ACC112 (cell line): ENCODE results near the gene ADAMTSL3.
"Not testable (repeated sequence)": the region's sequence is repeated elsewhere in the genome, so short reads cannot be mapped to it uniquely, and the experiment has no call there.

ENCODE experiments used
- H2AFZ ChIP-seq: fragments of 200-600 bp; sonication (generic); one replicate; pipeline ENCODE4 v1.6.0; 2017; ENCODE audit warnings: antibody characterized with exemption, low read length; ENCODE audit not compliant: unreplicated experiment
- H3K27ac ChIP-seq: fragments of 200-600 bp; sonication (generic); 2 replicates; pipeline ENCODE4 v1.5.1; 2014; ENCODE audit warnings: low read depth, mild to moderate bottlenecking, antibody characterized with exemption, low read length, moderate library complexity
- H3K27me3 ChIP-seq: fragments of 200-600 bp; sonication (generic); 2 replicates; pipeline ENCODE4 v1.6.1; 2014; ENCODE audit warnings: mild to moderate bottlenecking, antibody characterized with exemption, low read length, moderate library complexity, mixed read lengths; ENCODE audit not compliant: insufficient read depth
- H3K36me3 ChIP-seq: fragments of 200-600 bp; sonication (generic); 2 replicates; pipeline ENCODE4 v1.6.1; 2016; ENCODE audit warnings: mild to moderate bottlenecking, antibody characterized with exemption, low read length, moderate library complexity, mixed read lengths; ENCODE audit not compliant: insufficient read depth
- H3K4me1 ChIP-seq: fragments of 200-600 bp; sonication (generic); one replicate; pipeline ENCODE4 v1.6.1; 2016; ENCODE audit warnings: low read length, mixed read lengths; ENCODE audit not compliant: insufficient read depth, unreplicated experiment, control insufficient read depth
- H3K4me3 ChIP-seq: fragments of 200-600 bp; sonication (generic); 2 replicates; pipeline ENCODE4 v1.5.1; 2014; ENCODE audit warnings: mild to moderate bottlenecking, low read depth, low read length
- H3K79me2 ChIP-seq: fragments of 200-600 bp; sonication (generic); one replicate; pipeline ENCODE4 v1.6.0; 2016; ENCODE audit warnings: low read length; ENCODE audit not compliant: control insufficient read depth, unreplicated experiment, insufficient read depth

Gene ADAMTSL3

GRCh38 chr15:83702314-83702713, 48.4 kb downstream of the ADAMTSL3 start:
- H2AFZ ChIP-seq = not testable (repeated sequence)

DNA sequence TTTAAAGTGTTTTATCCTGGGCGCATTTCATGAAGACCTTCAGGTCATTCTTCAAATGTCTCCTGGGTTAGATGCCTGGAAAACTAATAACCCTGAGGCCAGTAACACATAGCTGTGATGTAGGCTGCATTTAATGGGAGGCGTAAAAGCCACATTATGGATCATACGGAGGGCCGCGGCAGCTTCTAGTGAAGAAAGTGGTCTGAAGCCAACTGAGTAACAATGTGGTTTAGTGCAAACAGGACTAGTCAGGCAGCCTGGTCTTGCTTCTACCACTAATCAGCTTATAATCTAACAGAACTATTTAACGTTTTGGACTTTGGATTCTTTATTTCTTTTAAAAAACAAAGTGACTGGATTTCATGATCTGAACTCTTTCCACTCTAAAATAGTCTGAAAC, 54.4 kb downstream of the ADAMTSL3 start:
- Histone ChIP-seq H3K4me1 (no peaks in the 10 kb centered on the region), H3K27me3 (no peaks in the 10 kb centered on the region), H2AFZ (no peak overlapping the region), H3K79me2 (no peaks in the 10 kb centered on the region), H3K4me3 (no peak overlapping the region), H3K36me3 (no peaks in the 10 kb centered on the region), H3K27ac (no peak overlapping the region)

More at GRCh38 chr15:83702314-83702713, 48.4 kb downstream of the ADAMTSL3 start:
- not testable (repeated sequence) for H3K27ac ChIP-seq, H3K36me3 ChIP-seq, H3K79me2 ChIP-seq, H3K27me3 ChIP-seq, H3K4me3 ChIP-seq
- peaks cover 12% of the 10 kb centered on the region for H3K4me1 ChIP-seq

DNA sequence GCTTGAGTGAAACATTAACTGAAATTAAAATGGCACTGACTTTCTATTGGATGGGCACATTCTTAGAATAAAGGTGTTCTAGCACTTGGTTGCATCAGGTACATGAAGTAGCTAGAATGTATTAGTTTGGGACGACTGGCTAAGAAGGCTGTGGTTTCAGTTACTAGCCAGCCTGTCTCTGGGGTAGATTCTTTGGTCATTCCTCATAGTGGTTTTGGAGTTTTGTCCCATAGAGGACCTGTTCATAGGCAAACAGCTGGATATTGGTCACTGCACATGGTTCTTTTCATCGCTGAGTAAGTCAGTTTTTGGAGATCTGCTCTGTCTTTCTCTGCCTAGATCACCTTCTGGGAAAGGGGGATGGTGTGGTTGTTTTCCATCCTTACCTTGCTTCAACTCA, 55.3 kb downstream of the ADAMTSL3 start:
- H3K27me3 ChIP-seq = no peaks in the 10 kb centered on the region
- H3K27ac ChIP-seq = no peak overlapping the region
- no peak overlapping the region for H3K4me3 ChIP-seq
- no peaks in the 10 kb centered on the region for H3K4me1 ChIP-seq
- no peak overlapping the region for H2AFZ ChIP-seq
- H3K79me2 ChIP-seq = no peaks in the 10 kb centered on the region
- no peaks in the 10 kb centered on the region for H3K36me3 ChIP-seq

DNA sequence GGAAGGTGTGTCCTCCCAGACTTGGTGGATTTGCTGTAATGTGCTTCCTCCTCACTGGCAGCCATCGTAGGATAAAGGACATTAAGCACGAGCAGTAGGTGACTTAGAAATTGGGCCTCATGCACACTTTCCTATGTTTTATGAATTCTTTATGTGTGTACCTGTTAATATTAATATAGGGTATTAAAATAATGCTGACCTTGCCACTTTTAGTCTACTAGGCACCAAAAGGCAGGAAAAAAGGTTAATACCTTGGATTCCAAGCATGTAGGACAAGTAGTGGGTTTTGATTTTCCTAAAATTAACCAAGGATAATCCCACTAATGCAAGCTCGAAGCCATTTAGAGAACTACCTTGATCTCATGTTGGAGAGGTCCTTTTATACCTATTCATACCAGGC, 55.9 kb downstream of the ADAMTSL3 start:
- no peak overlapping the region for H3K27ac ChIP-seq
- no peaks in the 10 kb centered on the region for H3K4me1 ChIP-seq
- no peaks in the 10 kb centered on the region for H3K79me2 ChIP-seq
- no peaks in the 10 kb centered on the region for H3K36me3 ChIP-seq
- no peak overlapping the region for H3K4me3 ChIP-seq
- no peaks in the 10 kb centered on the region for H3K27me3 ChIP-seq
- H2AFZ ChIP-seq = no peak overlapping the region

DNA sequence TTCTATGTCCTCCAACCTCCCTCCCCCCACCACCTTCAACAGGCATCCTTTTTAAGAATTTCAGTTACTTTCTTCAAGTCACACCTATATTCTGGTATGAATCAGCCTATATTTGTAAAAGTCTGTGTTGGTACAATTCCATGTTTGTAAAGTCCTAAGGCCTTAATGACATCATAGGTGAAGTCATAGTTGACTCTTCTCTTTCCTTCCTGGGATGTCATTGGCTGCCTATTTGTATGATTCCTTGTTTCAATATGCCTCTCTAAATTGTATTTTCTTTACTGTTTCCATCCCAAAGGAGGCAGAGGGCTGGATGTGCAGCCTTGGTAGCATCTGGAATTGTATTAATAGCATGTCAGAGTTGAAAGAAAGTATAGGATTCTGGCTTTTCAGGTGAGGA, 56.5 kb downstream of the ADAMTSL3 start:
- no peaks in the 10 kb centered on the region for H3K36me3 ChIP-seq
- no peaks in the 10 kb centered on the region for H3K79me2 ChIP-seq
- no peak overlapping the region for H2AFZ ChIP-seq
- no peaks in the 10 kb centered on the region for H3K27me3 ChIP-seq
- H3K4me3 ChIP-seq = no peak overlapping the region
- H3K27ac ChIP-seq = no peak overlapping the region
- peaks cover 6% of the 10 kb centered on the region for H3K4me1 ChIP-seq

DNA sequence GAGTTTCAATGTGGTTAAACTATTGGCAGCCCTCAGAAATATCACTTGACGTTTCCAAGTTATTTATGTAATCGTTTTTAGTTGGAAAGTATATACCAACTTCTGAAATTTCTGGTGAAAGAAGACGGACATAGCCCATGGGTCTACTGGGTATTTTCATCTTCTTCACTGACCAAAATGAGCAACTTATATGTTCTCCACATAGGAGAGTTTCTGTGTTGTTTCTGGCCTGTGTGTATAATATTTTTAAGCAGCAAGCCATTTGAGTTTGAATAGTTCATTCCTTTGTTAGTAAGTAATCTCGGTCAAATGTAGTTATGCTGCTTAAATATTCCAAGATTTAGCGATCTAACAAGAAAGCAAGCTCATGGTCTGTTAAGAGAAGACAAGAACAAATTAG, 57.3 kb downstream of the ADAMTSL3 start:
- no peaks in the 10 kb centered on the region for H3K79me2 ChIP-seq
- no peak overlapping the region for H3K27ac ChIP-seq
- H3K4me1 ChIP-seq = peaks cover 8% of the 10 kb centered on the region
- H3K27me3 ChIP-seq = no peaks in the 10 kb centered on the region
- H3K36me3 ChIP-seq = no peaks in the 10 kb centered on the region
- no peak overlapping the region for H3K4me3 ChIP-seq
- H2AFZ ChIP-seq = no peak overlapping the region

GRCh38 chr15:83713242-83713641, 59.3 kb downstream of the ADAMTSL3 start:
- Histone ChIP-seq H3K27ac (no peak overlapping the region), H2AFZ (no peak overlapping the region), H3K4me1 (peaks cover 8% of the 10 kb centered on the region), H3K79me2 (no peaks in the 10 kb centered on the region), H3K27me3 (no peaks in the 10 kb centered on the region), H3K36me3 (no peaks in the 10 kb centered on the region), H3K4me3 (no peak overlapping the region)

GRCh38 chr15:83714939-83715628, 61.2 kb downstream of the ADAMTSL3 start:
- Histone ChIP-seq H3K27me3 (no peaks in the 10 kb centered on the region), H3K79me2 (no peaks in the 10 kb centered on the region), H3K36me3 (no peaks in the 10 kb centered on the region)

DNA sequence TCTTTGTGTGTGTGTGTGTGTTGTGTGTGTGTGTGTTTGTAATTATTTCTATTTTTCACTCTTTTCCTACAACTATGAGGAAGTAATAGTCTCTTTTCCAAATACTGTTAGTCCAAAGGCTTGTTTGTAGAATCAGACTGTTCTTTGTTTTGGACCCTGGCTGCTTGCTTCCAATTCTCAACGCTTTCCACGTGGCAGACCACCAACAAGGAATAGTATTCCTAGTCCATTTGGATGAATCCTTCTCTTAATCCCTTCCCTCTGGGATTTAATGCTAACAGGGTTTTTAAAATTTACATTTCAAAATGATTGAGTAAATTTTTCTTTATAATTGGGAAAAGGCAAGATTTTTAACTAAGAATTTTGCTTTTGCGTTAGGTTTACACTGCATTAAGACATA, 62.7 kb downstream of the ADAMTSL3 start:
- H3K27ac ChIP-seq = no peak overlapping the region
- no peak overlapping the region for H3K4me3 ChIP-seq
- H3K36me3 ChIP-seq = no peaks in the 10 kb centered on the region
- H2AFZ ChIP-seq = no peak overlapping the region
- H3K79me2 ChIP-seq = no peaks in the 10 kb centered on the region
- H3K27me3 ChIP-seq = no peaks in the 10 kb centered on the region
- peaks cover 19% of the 10 kb centered on the region for H3K4me1 ChIP-seq

More at GRCh38 chr15:83714939-83715628, 61.2 kb downstream of the ADAMTSL3 start:
- Histone ChIP-seq H3K27ac (no peak overlapping the region), H2AFZ (no peak overlapping the region), H3K4me1 (peaks cover 19% of the 10 kb centered on the region), H3K4me3 (no peak overlapping the region)

DNA sequence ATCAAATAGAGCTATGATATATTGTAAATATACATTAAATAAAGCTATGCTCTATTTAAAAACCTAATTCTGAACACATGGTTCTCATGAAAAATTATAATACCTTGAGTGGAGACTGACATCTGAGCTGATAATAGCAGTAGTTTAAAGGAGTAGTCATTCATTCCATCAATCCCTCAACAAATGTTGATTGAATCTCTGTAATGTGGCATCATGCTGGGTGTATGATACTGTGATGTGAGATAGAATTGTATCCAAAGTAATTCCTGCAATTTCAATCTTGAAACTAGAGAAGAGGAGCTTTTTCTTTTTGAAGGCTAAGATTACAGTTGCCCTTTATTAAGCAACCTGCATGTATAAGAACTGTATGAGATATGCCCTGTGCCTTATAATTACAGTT, 63.1 kb downstream of the ADAMTSL3 start:
- Histone ChIP-seq H3K36me3 (no peaks in the 10 kb centered on the region), H3K27ac (no peak overlapping the region), H3K4me1 (peaks cover 19% of the 10 kb centered on the region), H3K27me3 (no peaks in the 10 kb centered on the region), H2AFZ (no peak overlapping the region), H3K79me2 (no peaks in the 10 kb centered on the region), H3K4me3 (no peak overlapping the region)

DNA sequence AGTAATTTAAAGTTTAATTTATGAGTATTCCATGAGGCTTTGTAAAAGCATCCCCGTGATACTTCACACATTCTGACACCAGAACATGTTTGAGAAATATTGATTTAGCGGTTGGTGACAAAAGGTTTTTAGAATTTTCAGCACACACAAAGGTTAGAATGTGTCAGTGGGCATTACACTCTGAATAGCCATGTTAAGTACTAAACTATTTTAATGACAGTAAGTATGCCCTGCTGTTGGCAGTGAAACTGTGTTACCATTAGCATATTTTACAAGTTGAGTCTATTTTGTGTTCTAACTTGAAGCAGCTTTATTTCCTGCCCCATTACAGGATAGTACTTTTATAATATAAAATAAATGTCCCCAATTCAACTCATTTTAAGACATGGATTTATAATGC, 66.5 kb downstream of the ADAMTSL3 start:
- H3K4me3 ChIP-seq = no peak overlapping the region
- no peak overlapping the region for H3K27ac ChIP-seq
- peaks cover 13% of the 10 kb centered on the region for H3K4me1 ChIP-seq
- no peaks in the 10 kb centered on the region for H3K79me2 ChIP-seq
- H3K36me3 ChIP-seq = no peaks in the 10 kb centered on the region
- no peak overlapping the region for H2AFZ ChIP-seq
- no peaks in the 10 kb centered on the region for H3K27me3 ChIP-seq
